SK-N-SH (cell line): Measurements from ENCODE around the gene SELENOV. TPM values are rescaled to one million over a fixed set of nuclear protein-coding genes. Genes with fewer than 3 reads are reported as not detected.

Experiments used
- CTCF ChIA-PET: fragments of 300-600, 350-600 bp; formaldehyde crosslinking; extraction: SDS; loops from one replicate; lab custom pipeline; 2021; lab: Yijun Ruan, JAX
- POLR2A ChIA-PET: fragments of 350-600 bp; sonication (Branson Sonifier 250); formaldehyde crosslinking; extraction: SDS; loops from one replicate; lab custom pipeline; 2020; ENCODE audit warnings: antibody characterized with exemption, inconsistent platforms; lab: Yijun Ruan, JAX
- DNase-seq: peaks from one replicate; pipeline ENCODE4 v3.0.0; 2012
- H2AFZ ChIP-seq: fragments of 200-600 bp; sonication (generic); 2 replicates; pipeline ENCODE4 v1.8.1; 2016; ENCODE audit warnings: antibody characterized with exemption, mild to moderate bottlenecking, low read depth
- H3F3A ChIP-seq: fragments of 200-600 bp; sonication (generic); replicated peaks from 2 replicates; pipeline ENCODE3; 2016; ENCODE audit warnings: antibody characterized with exemption, mild to moderate bottlenecking; ENCODE audit not compliant: insufficient read depth
- H3K27ac ChIP-seq, 2 experiments: fragments of 200-500 bp in 1 of 2; fragments of 200-600 bp in 1 of 2; sonication (Bioruptor generic) in 1 of 2; sonication (generic), shearing (Covaris generic) in 1 of 2; 2 replicates each; pipeline versions ENCODE4 v1.5.1 to v1.6.1; 2014 to 2016; ENCODE audit warnings: low read depth in 2 of 2, inconsistent platforms in 1 of 2, low read length in 1 of 2, mild to moderate bottlenecking in 1 of 2, mixed read lengths in 1 of 2
- H3K27me3 ChIP-seq: fragments of 200-600 bp; sonication (generic), shearing (Covaris generic); 2 replicates; pipeline ENCODE4 v1.6.1; 2016; ENCODE audit warnings: mixed run types; ENCODE audit not compliant: insufficient read depth
- H3K36me3 ChIP-seq, 2 experiments: fragments of 200-500 bp in 1 of 2; fragments of 200-600 bp in 1 of 2; sonication (Bioruptor generic) in 1 of 2; sonication (generic) in 1 of 2; replicated peaks in 1 of 2; 2 replicates each; pipeline versions ENCODE3 to v1.5.1; 2014 to 2016; ENCODE audit warnings: low read length in 1 of 2, mild to moderate bottlenecking in 1 of 2; ENCODE audit not compliant: insufficient read depth in 2 of 2, control insufficient read depth in 1 of 2
- H3K4me1 ChIP-seq, 2 experiments: fragments of 200-500 bp in 1 of 2; fragments of 200-600 bp in 1 of 2; sonication (Bioruptor generic) in 1 of 2; sonication (generic), shearing (Covaris generic) in 1 of 2; 2 replicates each; pipeline versions ENCODE4 v1.5.1 to v1.6.1; 2014 to 2016; ENCODE audit warnings: low read depth in 1 of 2, low read length in 1 of 2, mixed run types in 1 of 2; ENCODE audit not compliant: insufficient read depth in 2 of 2, control insufficient read depth in 1 of 2
- H3K4me2 ChIP-seq: fragments of 200-600 bp; sonication (generic), shearing (Covaris generic); 2 replicates; pipeline ENCODE4 v1.6.1; 2017; ENCODE audit warnings: mixed run types
- H3K4me3 ChIP-seq, 2 experiments: fragments of 200-500 bp in 1 of 2; fragments of 200-600 bp in 1 of 2; sonication (Bioruptor generic) in 1 of 2; sonication (generic), shearing (Covaris generic) in 1 of 2; 2 replicates each; pipeline versions ENCODE4 v1.5.1 to v1.8.1; 2014 to 2016; ENCODE audit warnings: low read depth in 2 of 2, inconsistent platforms in 1 of 2, low read length in 1 of 2, mild to moderate bottlenecking in 1 of 2, mixed read lengths in 1 of 2, moderate library complexity in 1 of 2
- H3K79me2 ChIP-seq: fragments of 200-600 bp; sonication (generic); 2 replicates; pipeline ENCODE4 v1.8.1; 2017; ENCODE audit warnings: mild to moderate bottlenecking; ENCODE audit not compliant: insufficient read depth
- H3K9ac ChIP-seq: fragments of 200-600 bp; sonication (generic); 2 replicates; pipeline ENCODE4 v1.6.1; 2017; ENCODE audit warnings: mixed run types
- H3K9me2 ChIP-seq: fragments of 200-600 bp; sonication (generic); 2 replicates; pipeline ENCODE4 v1.6.1; 2017; ENCODE audit warnings: mixed run types
- H3K9me3 ChIP-seq: fragments of 200-600 bp; sonication (generic); 2 replicates; pipeline ENCODE4 v1.6.1; 2017; ENCODE audit warnings: mixed run types, mild to moderate bottlenecking, moderate library complexity
- H4K20me1 ChIP-seq: fragments of 200-600 bp; sonication (generic); 2 replicates; pipeline ENCODE4 v1.6.1; 2017; ENCODE audit warnings: mild to moderate bottlenecking, mixed run types; ENCODE audit not compliant: insufficient read depth
- CHD2 ChIP-seq: fragments of 150-350 bp; IDR thresholded peaks from 2 replicates; pipeline ENCODE4 v1.6.1; 2018; ENCODE audit warnings: low read length; ENCODE audit not compliant: partially characterized antibody
- ELF1 ChIP-seq: IDR thresholded peaks from 2 replicates; pipeline ENCODE4 v1.4.0; 2012
- EP300 ChIP-seq, 2 experiments: IDR thresholded peaks; 2 replicates each; pipeline versions ENCODE4 v1.4.0 to v1.6.1; 2012; ENCODE audit warnings: borderline replicate concordance in 1 of 2, low read depth in 1 of 2, low read length in 1 of 2
- EZH2phosphoT487 ChIP-seq: fragments of 200-600 bp; sonication (generic); IDR thresholded peaks from 2 replicates; pipeline ENCODE4 v1.6.1; 2017; ENCODE audit warnings: low read depth, mixed run types, mild to moderate bottlenecking, antibody characterized with exemption, moderate library complexity, borderline replicate concordance
- FOSL2 ChIP-seq: IDR thresholded peaks from 2 replicates; pipeline ENCODE4 v1.4.0; 2012; ENCODE audit warnings: low read depth, mild to moderate bottlenecking, moderate library complexity, borderline replicate concordance
- FOXM1 ChIP-seq: IDR thresholded peaks from 2 replicates; pipeline ENCODE4 v1.4.0; 2012; ENCODE audit warnings: low read depth, mild to moderate bottlenecking
- GATA2 ChIP-seq: sonication (generic); formaldehyde crosslinking; IDR thresholded peaks from 2 replicates; pipeline ENCODE4 v1.5.0; 2020; ENCODE audit warnings: mild to moderate bottlenecking, missing genetic modification reagents
- MEF2A ChIP-seq: IDR thresholded peaks from 2 replicates; pipeline ENCODE4 v1.4.0; 2012; ENCODE audit warnings: low read depth, borderline replicate concordance
- MXI1 ChIP-seq: IDR thresholded peaks from 2 replicates; pipeline ENCODE4 v1.6.1; 2012; ENCODE audit warnings: mild to moderate bottlenecking, low read depth, low read length, improper control_type of control experiment
- RCOR1 ChIP-seq: fragments of 150-350 bp; IDR thresholded peaks from 2 replicates; pipeline ENCODE4 v1.6.1; 2017; ENCODE audit warnings: antibody characterized with exemption, low read length
- SMC3 ChIP-seq: IDR thresholded peaks from 2 replicates; pipeline ENCODE4 v1.6.1; 2012; ENCODE audit warnings: low read depth, low read length, improper control_type of control experiment
- TEAD4 ChIP-seq: IDR thresholded peaks from 2 replicates; pipeline ENCODE4 v1.4.0; 2012; ENCODE audit warnings: mild to moderate bottlenecking, borderline replicate concordance; ENCODE audit not compliant: insufficient read depth
- YY1 ChIP-seq: IDR thresholded peaks from 2 replicates; pipeline ENCODE4 v1.4.0; 2012; ENCODE audit warnings: low read depth, mild to moderate bottlenecking
- WGBS: methylation state at CpG from one replicate; pipeline ENCODE4 v1.1.6; 2017; ENCODE audit warnings: low lambda C conversion rate; 5-methylcytosine and 5-hydroxymethylcytosine counted together
- polyA plus RNA-seq, 3 experiments: library from polyadenylated mRNA; depleted of rRNA; stranded (reverse); fragments of >200 nt; gene quantifications; 2 replicates each; pipeline ENCODE4 v1.2.3, GENCODE V29; 2012
- TF ChIP-seq, protein P1 (sequence below): IDR thresholded peaks from 2 replicates; pipeline ENCODE4 v1.4.0; 2012; ENCODE audit warnings: low read depth
- TF ChIP-seq, protein P2 (sequence below): fragments of 150-350 bp; IDR thresholded peaks from 2 replicates; pipeline ENCODE4 v1.6.1; 2016; ENCODE audit warnings: mild to moderate bottlenecking, low read depth, low read length
- TF ChIP-seq, protein P3 (sequence below): IDR thresholded peaks from 2 replicates; pipeline ENCODE4 v1.4.0; 2012; ENCODE audit warnings: low read depth, borderline replicate concordance
- TF ChIP-seq, protein P4 (sequence below): fragments of 200-600 bp; sonication (generic); IDR thresholded peaks from 2 replicates; pipeline ENCODE4 v1.6.1; 2017; ENCODE audit warnings: antibody characterized with exemption, mild to moderate bottlenecking, moderate library complexity

The SELENOV gene
- polyA plus RNA-seq, 1 of the 3 experiments (the other 2 are of a cell fraction): 0.08 TPM

DNA sequence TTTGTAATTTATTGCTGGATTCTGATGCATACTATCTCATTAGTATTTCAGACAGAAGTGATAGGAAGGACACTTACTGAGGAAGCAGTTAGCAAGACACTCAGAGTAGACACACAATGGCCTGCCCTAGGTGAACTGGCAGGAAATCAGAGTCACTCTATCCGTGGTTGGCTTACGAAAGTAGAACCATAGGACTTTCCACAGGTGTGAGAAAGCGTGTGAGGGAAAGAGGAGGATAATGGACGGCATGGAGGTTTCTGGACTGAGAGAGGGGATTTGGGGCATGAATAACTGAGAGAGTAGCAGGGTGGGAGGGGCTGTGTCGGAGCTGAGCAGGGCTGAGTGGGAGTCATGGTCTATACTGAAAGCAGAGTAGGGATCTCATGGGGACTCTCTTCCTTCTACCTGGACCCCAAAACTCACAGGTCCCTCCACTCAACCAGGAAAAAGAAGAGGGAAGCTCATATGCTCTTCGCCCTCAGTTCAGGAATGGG lies 43.7 kb downstream of the SELENOV start:
- ChIA-PET POLR2A (no interaction called here), CTCF (no interaction called here)
- Histone ChIP-seq H3K9me2 (no peaks in the 10 kb centered on the region), H3K9me3 (no peaks in the 10 kb centered on the region), H3K4me3 (no peak overlapping the region), H3F3A (no peaks in the 10 kb centered on the region), H3K79me2 (no peaks in the 10 kb centered on the region), H2AFZ (no peak overlapping the region), H3K4me2 (peak overlapping the region; percentile 48; the same call in 1 of the 2 replicates), H3K36me3 (no peaks in the 10 kb centered on the region), H3K9ac (no peak overlapping the region), H3K4me1 (peaks cover 0 to 3% of the 10 kb centered on the region in 2 experiments; a peak in 1 of 4 replicates), H4K20me1 (no peaks in the 10 kb centered on the region), H3K27ac (no peak overlapping the region), H3K27me3 (no peaks in the 10 kb centered on the region; the same call in 1 of the 2 replicates)
- DNase-seq: no peak
- 52% methylated on average over 6 of the region's 6 CpGs for WGBS
- TF ChIP-seq, protein P1, sequence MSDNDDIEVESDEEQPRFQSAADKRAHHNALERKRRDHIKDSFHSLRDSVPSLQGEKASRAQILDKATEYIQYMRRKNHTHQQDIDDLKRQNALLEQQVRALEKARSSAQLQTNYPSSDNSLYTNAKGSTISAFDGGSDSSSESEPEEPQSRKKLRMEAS: no peak
- no peak for TF ChIP-seq GATA2 (CRISPR knock-in tag)
- TF ChIP-seq, protein P2, sequence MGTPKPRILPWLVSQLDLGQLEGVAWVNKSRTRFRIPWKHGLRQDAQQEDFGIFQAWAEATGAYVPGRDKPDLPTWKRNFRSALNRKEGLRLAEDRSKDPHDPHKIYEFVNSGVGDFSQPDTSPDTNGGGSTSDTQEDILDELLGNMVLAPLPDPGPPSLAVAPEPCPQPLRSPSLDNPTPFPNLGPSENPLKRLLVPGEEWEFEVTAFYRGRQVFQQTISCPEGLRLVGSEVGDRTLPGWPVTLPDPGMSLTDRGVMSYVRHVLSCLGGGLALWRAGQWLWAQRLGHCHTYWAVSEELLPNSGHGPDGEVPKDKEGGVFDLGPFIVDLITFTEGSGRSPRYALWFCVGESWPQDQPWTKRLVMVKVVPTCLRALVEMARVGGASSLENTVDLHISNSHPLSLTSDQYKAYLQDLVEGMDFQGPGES: no peak

DNA sequence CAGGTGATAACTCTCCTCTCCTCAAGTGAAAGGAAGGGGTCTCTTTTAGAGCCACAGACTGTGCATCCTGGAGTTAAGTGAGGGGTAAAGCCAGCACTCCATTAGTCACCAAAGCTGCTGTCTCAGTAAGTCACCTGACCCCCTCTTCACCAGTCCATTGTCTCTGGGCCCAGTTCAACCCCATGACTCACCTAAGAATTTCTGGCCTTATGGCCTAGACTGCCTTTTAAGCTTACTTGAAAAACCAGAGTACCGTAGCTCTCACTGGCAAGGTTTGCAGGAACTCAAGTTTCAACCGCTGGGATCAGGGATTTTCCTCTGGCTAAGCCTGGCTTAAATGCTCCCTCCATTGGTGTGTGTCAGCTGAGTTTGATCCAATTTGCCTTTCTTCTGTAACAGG lies 48.5 kb downstream of the SELENOV start:
- H3K9me3 ChIP-seq: no peaks in the 10 kb centered on the region
- H3K4me3 ChIP-seq: no peak overlapping the region
- no peak for DNase-seq
- H3F3A ChIP-seq: no peaks in the 10 kb centered on the region
- no peak overlapping the region for H3K27ac ChIP-seq
- CTCF ChIA-PET: interaction anchor here (0.9 kb wide), 1 partner anchor 12 kb away, joined by 5 read pairs; no protein-coding TSS in a partner anchor
- no peaks in the 10 kb centered on the region for H3K27me3 ChIP-seq
- no peak overlapping the region for H3K4me2 ChIP-seq
- WGBS: 39% methylated on average over 2 of the region's 2 CpGs
- no peak overlapping the region for H3K9ac ChIP-seq
- no peak overlapping the region for H2AFZ ChIP-seq
- no peaks in the 10 kb centered on the region for H4K20me1 ChIP-seq
- no peaks in the 10 kb centered on the region for H3K79me2 ChIP-seq
- no peaks in the 10 kb centered on the region for H3K9me2 ChIP-seq
- TF ChIP-seq FOXM1 (no peak), SMC3 (no peak), EZH2phosphoT487 (no peak), CHD2 (no peak), YY1 (no peak), GATA2 (CRISPR knock-in tag) (no peak), TEAD4 (no peak), MXI1 (no peak), MEF2A (no peak), EP300 (IDR thresholded peaks at IDR 0.05; ENCODE audit: borderline replicate concordance in 1 of 2, low read depth in 1 of 2, low read length in 1 of 2) (no peak), FOSL2 (no peak), ELF1 (no peak), RCOR1 (no peak)
- TF ChIP-seq, protein P3, sequence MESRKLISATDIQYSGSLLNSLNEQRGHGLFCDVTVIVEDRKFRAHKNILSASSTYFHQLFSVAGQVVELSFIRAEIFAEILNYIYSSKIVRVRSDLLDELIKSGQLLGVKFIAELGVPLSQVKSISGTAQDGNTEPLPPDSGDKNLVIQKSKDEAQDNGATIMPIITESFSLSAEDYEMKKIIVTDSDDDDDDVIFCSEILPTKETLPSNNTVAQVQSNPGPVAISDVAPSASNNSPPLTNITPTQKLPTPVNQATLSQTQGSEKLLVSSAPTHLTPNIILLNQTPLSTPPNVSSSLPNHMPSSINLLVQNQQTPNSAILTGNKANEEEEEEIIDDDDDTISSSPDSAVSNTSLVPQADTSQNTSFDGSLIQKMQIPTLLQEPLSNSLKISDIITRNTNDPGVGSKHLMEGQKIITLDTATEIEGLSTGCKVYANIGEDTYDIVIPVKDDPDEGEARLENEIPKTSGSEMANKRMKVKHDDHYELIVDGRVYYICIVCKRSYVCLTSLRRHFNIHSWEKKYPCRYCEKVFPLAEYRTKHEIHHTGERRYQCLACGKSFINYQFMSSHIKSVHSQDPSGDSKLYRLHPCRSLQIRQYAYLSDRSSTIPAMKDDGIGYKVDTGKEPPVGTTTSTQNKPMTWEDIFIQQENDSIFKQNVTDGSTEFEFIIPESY: no peak
- TF ChIP-seq, protein P4, sequence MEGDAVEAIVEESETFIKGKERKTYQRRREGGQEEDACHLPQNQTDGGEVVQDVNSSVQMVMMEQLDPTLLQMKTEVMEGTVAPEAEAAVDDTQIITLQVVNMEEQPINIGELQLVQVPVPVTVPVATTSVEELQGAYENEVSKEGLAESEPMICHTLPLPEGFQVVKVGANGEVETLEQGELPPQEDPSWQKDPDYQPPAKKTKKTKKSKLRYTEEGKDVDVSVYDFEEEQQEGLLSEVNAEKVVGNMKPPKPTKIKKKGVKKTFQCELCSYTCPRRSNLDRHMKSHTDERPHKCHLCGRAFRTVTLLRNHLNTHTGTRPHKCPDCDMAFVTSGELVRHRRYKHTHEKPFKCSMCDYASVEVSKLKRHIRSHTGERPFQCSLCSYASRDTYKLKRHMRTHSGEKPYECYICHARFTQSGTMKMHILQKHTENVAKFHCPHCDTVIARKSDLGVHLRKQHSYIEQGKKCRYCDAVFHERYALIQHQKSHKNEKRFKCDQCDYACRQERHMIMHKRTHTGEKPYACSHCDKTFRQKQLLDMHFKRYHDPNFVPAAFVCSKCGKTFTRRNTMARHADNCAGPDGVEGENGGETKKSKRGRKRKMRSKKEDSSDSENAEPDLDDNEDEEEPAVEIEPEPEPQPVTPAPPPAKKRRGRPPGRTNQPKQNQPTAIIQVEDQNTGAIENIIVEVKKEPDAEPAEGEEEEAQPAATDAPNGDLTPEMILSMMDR: no peak
- TF ChIP-seq, protein P1: no peak
- TF ChIP-seq, protein P2: no peak
- TF ChIP-seq, all 33 proteins: peak for 0
- no peaks in the 10 kb centered on the region for H3K36me3 ChIP-seq
- POLR2A ChIA-PET: no interaction called here
- no peaks in the 10 kb centered on the region for H3K4me1 ChIP-seq
